ENCODE results near the gene TAOK3.

Gene TAOK3

DNA sequence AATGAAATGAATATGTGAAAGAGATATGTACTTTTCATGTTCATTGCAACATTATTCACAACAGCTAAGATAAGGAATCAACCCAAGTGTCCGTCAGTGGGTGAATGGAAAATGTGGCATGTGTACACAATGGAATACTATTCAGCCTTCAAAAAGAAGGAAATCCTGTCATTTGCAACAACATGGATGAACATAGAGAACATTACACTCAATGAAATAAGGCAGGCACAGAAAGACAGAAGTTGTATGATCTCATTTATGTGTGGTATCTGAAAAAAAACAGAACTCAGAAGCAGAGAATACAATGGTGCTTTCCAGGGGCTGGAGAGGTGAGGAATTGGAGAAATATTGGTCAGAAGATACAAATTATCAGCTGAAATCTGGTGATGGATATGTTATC is 54.0 kb downstream of the TAOK3 start:
- TF ChIP-seq CTCF (IDR thresholded peaks at IDR 0.05; ENCODE audit: low read depth, low read length, poor library complexity, severe bottlenecking) (no peak), EZH2phosphoT487 (IDR thresholded peaks at IDR 0.05; ENCODE audit: borderline replicate concordance, low read length) (no peak)
- H3K4me2 ChIP-seq (ENCODE audit: low read length) = no peak overlapping the region
- H3K36me3 ChIP-seq (ENCODE audit: control insufficient read depth, low read length) = peaks cover 15% of the 10 kb centered on the region
- H4K20me1 ChIP-seq (ENCODE audit: control insufficient read depth, insufficient read depth, low read depth, low read length) = no peaks in the 10 kb centered on the region
- peaks cover 28% of the 10 kb centered on the region for H3K4me1 ChIP-seq (ENCODE audit: control insufficient read depth, low read length)
- peaks cover under 1% of the 10 kb centered on the region; the same call in 1 of the 2 replicates for H3F3A ChIP-seq (ENCODE audit: control insufficient read depth, insufficient read depth)
- H3K79me2 ChIP-seq (ENCODE audit: control insufficient read depth, low read length) = peaks cover 75% of the 10 kb centered on the region
- no peak overlapping the region for H3K4me3 ChIP-seq (ENCODE audit: low read length)
- H3K27ac ChIP-seq (ENCODE audit: low read depth, low read length) = no peak overlapping the region
- H3K9me2 ChIP-seq (replicated peaks; ENCODE audit: control insufficient read depth, low read length) = no peaks in the 10 kb centered on the region
- 0 out of 2 replicates have a peak, but pooled peaks cover 3% of the 10 kb centered on the region for H3K9me3 ChIP-seq (ENCODE audit: control insufficient read depth, insufficient read depth, low read length)
- no peaks in the 10 kb centered on the region for H3K27me3 ChIP-seq (ENCODE audit: control insufficient read depth, low read length)

GRCh38 chr12:118317729-118318128 is 55.0 kb downstream of the TAOK3 start:
- H3K4me2 ChIP-seq (ENCODE audit: low read length) = no peak overlapping the region
- H3F3A ChIP-seq (ENCODE audit: control insufficient read depth, insufficient read depth) = no peaks in the 10 kb centered on the region
- no peaks in the 10 kb centered on the region for H4K20me1 ChIP-seq (ENCODE audit: control insufficient read depth, insufficient read depth, low read depth, low read length)
- no peak overlapping the region for H3K4me3 ChIP-seq (ENCODE audit: low read length)
- H3K9me2 ChIP-seq (replicated peaks; ENCODE audit: control insufficient read depth, low read length) = no peaks in the 10 kb centered on the region
- peaks cover 33% of the 10 kb centered on the region for H3K4me1 ChIP-seq (ENCODE audit: control insufficient read depth, low read length)
- no peak for TF ChIP-seq EZH2phosphoT487 (IDR thresholded peaks at IDR 0.05; ENCODE audit: borderline replicate concordance, low read length)
- no peak for TF ChIP-seq CTCF (IDR thresholded peaks at IDR 0.05; ENCODE audit: low read depth, low read length, poor library complexity, severe bottlenecking)
- H3K27ac ChIP-seq (ENCODE audit: low read depth, low read length) = no peak overlapping the region
- H3K79me2 ChIP-seq (ENCODE audit: control insufficient read depth, low read length) = peaks cover 71% of the 10 kb centered on the region
- H3K9me3 ChIP-seq (ENCODE audit: control insufficient read depth, insufficient read depth, low read length) = 0 out of 2 replicates have a peak, but pooled peaks cover 3% of the 10 kb centered on the region
- peaks cover 15% of the 10 kb centered on the region for H3K36me3 ChIP-seq (ENCODE audit: control insufficient read depth, low read length)
- H3K27me3 ChIP-seq (ENCODE audit: control insufficient read depth, low read length) = no peaks in the 10 kb centered on the region

DNA sequence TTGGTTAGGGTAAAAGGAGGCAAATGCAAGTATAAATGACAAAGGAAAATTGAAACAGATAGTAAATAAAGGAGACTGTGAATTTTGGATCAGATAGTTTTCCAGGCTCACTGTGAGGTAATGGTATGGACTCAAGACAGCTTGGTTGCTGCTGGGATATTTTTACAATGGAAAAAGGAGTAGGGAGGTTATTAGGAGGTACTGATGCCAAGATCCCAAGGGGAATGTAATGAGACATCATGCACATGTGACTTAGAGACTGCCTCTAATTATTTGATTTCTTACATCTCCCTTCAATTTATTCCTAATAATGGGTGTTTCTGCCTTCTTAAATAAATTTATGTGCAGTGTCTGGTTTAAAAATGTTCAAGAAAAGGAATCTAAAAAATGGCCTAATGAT is 56.9 kb downstream of the TAOK3 start:
- H3K79me2 ChIP-seq (ENCODE audit: control insufficient read depth, low read length) = peaks cover 78% of the 10 kb centered on the region
- H3K9me2 ChIP-seq (replicated peaks; ENCODE audit: control insufficient read depth, low read length) = no peaks in the 10 kb centered on the region
- H3F3A ChIP-seq (ENCODE audit: control insufficient read depth, insufficient read depth) = no peaks in the 10 kb centered on the region
- H4K20me1 ChIP-seq (ENCODE audit: control insufficient read depth, insufficient read depth, low read depth, low read length) = no peaks in the 10 kb centered on the region; the same call in 1 of the 2 replicates
- H3K27me3 ChIP-seq (ENCODE audit: control insufficient read depth, low read length) = no peaks in the 10 kb centered on the region
- H3K4me3 ChIP-seq (ENCODE audit: low read length) = no peak overlapping the region
- no peak overlapping the region for H3K27ac ChIP-seq (ENCODE audit: low read depth, low read length)
- 0 out of 2 replicates have a peak, but pooled peaks cover 3% of the 10 kb centered on the region for H3K9me3 ChIP-seq (ENCODE audit: control insufficient read depth, insufficient read depth, low read length)
- H3K4me1 ChIP-seq (ENCODE audit: control insufficient read depth, low read length) = peaks cover 37% of the 10 kb centered on the region
- no peak overlapping the region for H3K4me2 ChIP-seq (ENCODE audit: low read length)
- H3K36me3 ChIP-seq (ENCODE audit: control insufficient read depth, low read length) = peaks cover 15% of the 10 kb centered on the region
- TF ChIP-seq CTCF (IDR thresholded peaks at IDR 0.05; ENCODE audit: low read depth, low read length, poor library complexity, severe bottlenecking) (no peak), EZH2phosphoT487 (IDR thresholded peaks at IDR 0.05; ENCODE audit: borderline replicate concordance, low read length) (no peak)

Data from DOHH2 (cell line).